HepG2 (cell line): ENCODE measurements around the gene CFD. TPM values are rescaled to one million over a fixed set of nuclear protein-coding genes. Genes with fewer than 3 reads are reported as not detected.
A peak's percentile ranks its signal among the peaks of the same experiment; 100 is the strongest.

Source experiments
- ATAC-seq: fragments of 200-7000 bp; cut with Tn5 transposase; 3 replicates; pipeline ENCODE4 v1.9.1; 2020; ENCODE audit warnings: mild to moderate bottlenecking, moderate library complexity
- BruUV-seq: library from RNA; stranded (reverse); fragments of 400-500 nt; replicated peaks from 2 replicates; lab custom pipeline; 2021; lab: Mats Ljungman, UMichigan
- CTCF ChIA-PET: fragments of 300-600 bp; formaldehyde crosslinking; extraction: SDS; loops from one replicate; lab custom pipeline; 2021; ENCODE audit warnings: low total read pairs, inconsistent platforms, low intra/inter-chr PET ratio; lab: Yijun Ruan, JAX
- POLR2A ChIA-PET: fragments of 350-600 bp; sonication (Branson Sonifier 250); formaldehyde crosslinking; loops from one replicate; lab custom pipeline; 2020; ENCODE audit warnings: antibody characterized with exemption, inconsistent platforms; lab: Yijun Ruan, JAX
- DNase-seq: peaks from one replicate; pipeline ENCODE4 v3.0.0-alpha.2; 2015; ENCODE audit warnings: low spot score
- FAIRE-seq: peaks from 3 replicates; lab custom pipeline; 2011; peaks lifted over from hg19 to GRCh38; lab: Jason Lieb, UNC
- H2AFZ ChIP-seq: one replicate; pipeline ENCODE4 v1.6.1; 2011; ENCODE audit warnings: low read length, inconsistent platforms
- H3K27ac ChIP-seq: fragments of 300-600 bp; 3 replicates; pipeline ENCODE4 v1.8.0; 2011; ENCODE audit warnings: mixed run types, mild to moderate bottlenecking, mixed read lengths, low read length, inconsistent platforms; ENCODE audit not compliant: insufficient read depth; ENCODE audit errors: extremely low read length
- H3K27me3 ChIP-seq, 2 experiments: fragments of 200-600 bp in 1 of 2; 2 replicates in 1 of 2; 3 replicates in 1 of 2; pipeline versions ENCODE4 v1.6.0 to v1.8.0; 2011; ENCODE audit warnings: low read length in 2 of 2, mild to moderate bottlenecking in 2 of 2, moderate library complexity in 2 of 2, inconsistent platforms in 1 of 2; ENCODE audit not compliant: insufficient read depth in 2 of 2, control insufficient read depth in 1 of 2
- H3K36me3 ChIP-seq, 2 experiments: fragments of 200-600 bp in 1 of 2; replicated peaks in 1 of 2; 2 replicates in 1 of 2; 3 replicates in 1 of 2; pipeline versions ENCODE4 v1.5.1 to v1.8.0; 2011; ENCODE audit warnings: low read length in 2 of 2, inconsistent platforms in 1 of 2; ENCODE audit not compliant: insufficient read depth in 2 of 2, control insufficient read depth in 1 of 2
- H3K4me1 ChIP-seq: 2 replicates; pipeline ENCODE4 v1.5.1; 2012; ENCODE audit warnings: low read length, inconsistent platforms; ENCODE audit not compliant: insufficient read depth
- H3K4me2 ChIP-seq: 2 replicates; pipeline ENCODE4 v1.6.0; 2011; ENCODE audit warnings: low read depth, low read length, inconsistent platforms
- H3K4me3 ChIP-seq, 3 experiments: fragments of 200-600 bp in 1 of 3; sonication (generic), shearing (Covaris generic) in 1 of 3; replicated peaks in 1 of 3; 2 replicates each; pipeline ENCODE4 v1.5.1; 2011 to 2016; ENCODE audit warnings: low read length in 3 of 3, inconsistent platforms in 2 of 3, low read depth in 2 of 3, mild to moderate bottlenecking in 2 of 3, control low read depth in 1 of 3, mixed read lengths in 1 of 3; ENCODE audit not compliant: insufficient read depth in 1 of 3
- H3K79me2 ChIP-seq: one replicate; pipeline ENCODE4 v1.6.1; 2011; ENCODE audit warnings: low read length, inconsistent platforms; ENCODE audit not compliant: insufficient read depth
- H3K9ac ChIP-seq: 2 replicates; pipeline ENCODE4 v1.6.0; 2011; ENCODE audit warnings: mild to moderate bottlenecking, low read depth, low read length, inconsistent platforms; ENCODE audit not compliant: insufficient read depth
- H3K9me3 ChIP-seq: 2 replicates; pipeline ENCODE4 v1.5.1; 2012; ENCODE audit warnings: mild to moderate bottlenecking, low read length
- H4K20me1 ChIP-seq: 2 replicates; pipeline ENCODE4 v1.6.0; 2011; ENCODE audit warnings: inconsistent platforms, mild to moderate bottlenecking, low read length, moderate library complexity; ENCODE audit not compliant: insufficient read depth
- AGO2 ChIP-seq: fragments of 200-400 bp; formaldehyde crosslinking; optimal IDR thresholded peaks from 2 replicates; pipeline ENCODE3; 2017; ENCODE audit warnings: mild to moderate bottlenecking, low read depth, low read length, moderate library complexity
- KLF12 ChIP-seq: sonication (generic); formaldehyde crosslinking; IDR thresholded peaks from 2 replicates; pipeline ENCODE4 v1.4.0; 2020; ENCODE audit warnings: missing genetic modification reagents, borderline replicate concordance
- POLR2AphosphoS2 ChIP-seq: IDR thresholded peaks from 2 replicates; pipeline ENCODE4 v1.6.1; 2011; ENCODE audit warnings: low read depth, low read length, improper control_type of control experiment
- POLR2G ChIP-seq: fragments of 200-400 bp; formaldehyde crosslinking; IDR thresholded peaks from 2 replicates; pipeline ENCODE4 v1.6.1; 2018; ENCODE audit warnings: mild to moderate bottlenecking, low read depth, low read length, moderate library complexity
- RFXAP ChIP-seq: sonication (generic); formaldehyde crosslinking; IDR thresholded peaks from 2 replicates; pipeline ENCODE4 v1.4.0; 2020; ENCODE audit warnings: missing genetic modification reagents, borderline replicate concordance
- ZKSCAN8 ChIP-seq: IDR thresholded peaks from 2 replicates; pipeline ENCODE4 v1.6.1; 2016; ENCODE audit warnings: borderline replicate concordance, missing genetic modification reagents, missing compliant biosample characterization
- ZNF275 ChIP-seq: sonication (generic); formaldehyde crosslinking; IDR thresholded peaks from 2 replicates; pipeline ENCODE4 v1.8.0; 2022; ENCODE audit warnings: missing genetic modification reagents, mild to moderate bottlenecking, inconsistent platforms, borderline replicate concordance
- ZNF276 ChIP-seq: sonication (generic); formaldehyde crosslinking; IDR thresholded peaks from 2 replicates; pipeline ENCODE4 v1.4.0; 2020; ENCODE audit warnings: mild to moderate bottlenecking, low read depth, missing genetic modification reagents
- ZNF329 ChIP-seq: sonication (generic); formaldehyde crosslinking; IDR thresholded peaks from 2 replicates; pipeline ENCODE4 v1.9.0; 2021; ENCODE audit warnings: low read depth, mild to moderate bottlenecking, missing genetic modification reagents
- WGBS: methylation state at CpG from one replicate; pipeline ENCODE4 v1.1.6; 2017; ENCODE audit warnings: low lambda C conversion rate; 5-methylcytosine and 5-hydroxymethylcytosine counted together
- in situ Hi-C: cut with HindIII; loops from 2 replicates; pipeline ENCODE4 v1.10.0; 2017; ENCODE audit warnings: low pct_unique_long_range_greater_than_20kb; ENCODE audit not compliant: extremely low pct_ligation_motif_present
- intact Hi-C: fragments of 100-400 bp; cut with micrococcal nuclease; formaldehyde crosslinking; loops from one replicate; pipeline ENCODE4 v1.10.0; 2022; ENCODE audit not compliant: unreplicated experiment
- polyA plus RNA-seq, 8 experiments: library from polyadenylated mRNA; depleted of rRNA in 3 of 8; stranded (reverse) in 7 of 8; unstranded in 1 of 8; fragments of >200 nt; fragmentation: Illumina TruSeq in 4 of 8; extraction: Trizol in 4 of 8; gene quantifications; 2 replicates each; pipeline versions ENCODE4 v1.2.1 to v1.2.3, GENCODE V29; 2011 to 2016; ENCODE audit warnings: low read depth in 4 of 8, missing spikeins in 1 of 8, mixed read lengths in 1 of 8; ENCODE audit not compliant: insufficient read depth in 1 of 8
- total RNA-seq, 5 experiments: library from RNA; depleted of rRNA; stranded (reverse); fragments of >200 nt; fragmentation: Illumina TruSeq; extraction: Trizol; gene quantifications; 2 replicates each; pipeline ENCODE4 v1.2.3, GENCODE V29; 2016; ENCODE audit warnings: low read depth in 1 of 5
- TF ChIP-seq, protein P1 (sequence below): conservative IDR thresholded peaks from 2 replicates; pipeline ENCODE4 v1.6.1; 2018; ENCODE audit warnings: missing genetic modification reagents
- TF ChIP-seq, protein P2 (sequence below): sonication (generic); formaldehyde crosslinking; IDR thresholded peaks from 2 replicates; pipeline ENCODE4 v1.4.0; 2020; ENCODE audit warnings: missing genetic modification reagents

CFD gene
- total and polyA plus RNA-seq, 2 of the 13 experiments (the other 11 are each of a cell fraction or from before 2014, with no cell fraction given), result 2.3 to 4.6 TPM

DNA sequence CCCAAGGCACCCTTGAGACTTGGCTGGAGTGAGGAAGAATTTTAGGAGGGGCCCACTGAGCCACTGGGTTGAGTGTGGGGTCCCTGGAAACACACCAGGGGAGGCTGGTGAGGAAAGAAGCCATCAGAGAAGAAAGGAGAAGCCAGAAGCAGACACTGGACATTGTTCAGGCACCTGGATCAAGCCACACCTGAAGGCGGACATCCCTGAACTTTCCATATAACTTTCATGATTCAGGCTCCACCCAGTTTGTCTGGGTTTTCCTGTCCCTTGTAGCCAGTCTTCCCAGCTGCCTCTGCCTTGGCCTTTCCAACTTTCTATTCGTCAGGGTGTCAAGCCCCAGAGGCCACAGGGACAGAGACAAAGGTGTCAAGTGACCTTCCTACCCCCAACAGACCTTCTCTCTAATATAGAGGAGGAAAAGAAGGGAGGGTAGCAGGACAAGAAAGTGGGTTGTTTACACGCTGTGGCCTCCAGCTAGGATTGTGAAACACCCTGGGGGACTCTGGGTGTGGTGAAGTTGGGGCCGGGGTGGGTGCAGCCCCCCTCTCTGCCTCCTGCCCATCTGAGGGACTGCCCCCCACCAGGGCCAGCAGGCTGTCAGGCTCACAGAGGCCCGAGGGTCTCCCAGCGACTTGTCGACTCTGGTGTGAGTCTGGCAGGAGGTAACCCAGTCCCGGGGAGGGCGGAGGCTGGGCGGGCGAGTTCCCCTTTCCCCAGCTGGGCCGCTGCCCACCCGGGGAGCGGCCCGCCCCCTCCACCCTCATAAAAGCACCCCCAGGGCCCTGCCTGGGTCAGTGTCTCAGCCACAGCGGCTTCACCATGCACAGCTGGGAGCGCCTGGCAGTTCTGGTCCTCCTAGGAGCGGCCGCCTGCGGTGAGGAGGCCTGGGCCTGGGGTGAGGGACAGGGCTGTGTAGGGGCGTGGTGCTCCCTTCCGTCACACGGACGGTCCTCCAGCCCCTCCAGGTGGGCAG is at the start of gene CFD (continued):
- TF ChIP-seq ZNF276 (0 out of 2 replicates have a peak, but pooled peaks have one; percentile 38), ZNF329 (peak; percentile 100)
- TF ChIP-seq, protein P1, sequence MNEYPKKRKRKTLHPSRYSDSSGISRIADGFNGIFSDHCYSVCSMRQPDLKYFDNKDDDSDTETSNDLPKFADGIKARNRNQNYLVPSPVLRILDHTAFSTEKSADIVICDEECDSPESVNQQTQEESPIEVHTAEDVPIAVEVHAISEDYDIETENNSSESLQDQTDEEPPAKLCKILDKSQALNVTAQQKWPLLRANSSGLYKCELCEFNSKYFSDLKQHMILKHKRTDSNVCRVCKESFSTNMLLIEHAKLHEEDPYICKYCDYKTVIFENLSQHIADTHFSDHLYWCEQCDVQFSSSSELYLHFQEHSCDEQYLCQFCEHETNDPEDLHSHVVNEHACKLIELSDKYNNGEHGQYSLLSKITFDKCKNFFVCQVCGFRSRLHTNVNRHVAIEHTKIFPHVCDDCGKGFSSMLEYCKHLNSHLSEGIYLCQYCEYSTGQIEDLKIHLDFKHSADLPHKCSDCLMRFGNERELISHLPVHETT, result no peak

GRCh38 chr19:810077-810855 is 49.2 kb upstream of the CFD start:
- FAIRE-seq (no peak), ATAC-seq (no peak), DNase-seq (no peak)
- Histone ChIP-seq H3K9me3 (no peaks in the 10 kb centered on the region), H3K9ac (no peak overlapping the region), H3K27ac (no peak overlapping the region), H3K4me2 (no peak overlapping the region), H3K36me3 (peaks cover 34 to 65% of the 10 kb centered on the region in 2 experiments; a peak in 4 of 5 replicates), H3K4me1 (no peaks in the 10 kb centered on the region), H3K27me3 (no peaks in the 10 kb centered on the region), H2AFZ (no peak overlapping the region), H3K79me2 (peaks cover 23% of the 10 kb centered on the region), H3K4me3 (no peak overlapping the region), H4K20me1 (peaks cover 54% of the 10 kb centered on the region)
- WGBS, result 98% methylated on average over 28 of the region's 30 CpGs
- ChIA-PET POLR2A (no interaction called here), CTCF (no interaction called here)
- in situ Hi-C loops (no loop called here), intact Hi-C loops (no loop called here)
- BruUV-seq, result no TSS peak
- TF ChIP-seq POLR2G (peak; percentile 56; the same call in 1 of the 2 replicates), RFXAP (CRISPR knock-in tag) (no peak), AGO2 (peak; percentile 75), ZNF275 (no peak), POLR2AphosphoS2 (0 out of 2 replicates have a peak, but pooled peaks have one; percentile 37), ZKSCAN8 (CRISPR knock-in tag) (no peak), KLF12 (CRISPR knock-in tag) (no peak)
- TF ChIP-seq, protein P2, sequence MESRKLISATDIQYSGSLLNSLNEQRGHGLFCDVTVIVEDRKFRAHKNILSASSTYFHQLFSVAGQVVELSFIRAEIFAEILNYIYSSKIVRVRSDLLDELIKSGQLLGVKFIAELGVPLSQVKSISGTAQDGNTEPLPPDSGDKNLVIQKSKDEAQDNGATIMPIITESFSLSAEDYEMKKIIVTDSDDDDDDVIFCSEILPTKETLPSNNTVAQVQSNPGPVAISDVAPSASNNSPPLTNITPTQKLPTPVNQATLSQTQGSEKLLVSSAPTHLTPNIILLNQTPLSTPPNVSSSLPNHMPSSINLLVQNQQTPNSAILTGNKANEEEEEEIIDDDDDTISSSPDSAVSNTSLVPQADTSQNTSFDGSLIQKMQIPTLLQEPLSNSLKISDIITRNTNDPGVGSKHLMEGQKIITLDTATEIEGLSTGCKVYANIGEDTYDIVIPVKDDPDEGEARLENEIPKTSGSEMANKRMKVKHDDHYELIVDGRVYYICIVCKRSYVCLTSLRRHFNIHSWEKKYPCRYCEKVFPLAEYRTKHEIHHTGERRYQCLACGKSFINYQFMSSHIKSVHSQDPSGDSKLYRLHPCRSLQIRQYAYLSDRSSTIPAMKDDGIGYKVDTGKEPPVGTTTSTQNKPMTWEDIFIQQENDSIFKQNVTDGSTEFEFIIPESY, result peak; percentile 62; the same call in 1 of the 2 replicates
